Frontal cortex (tissue), 4 donors: Measurements from ENCODE around the gene MYF5. TPM values are rescaled to one million over a fixed set of nuclear protein-coding genes. Genes with fewer than 3 reads are reported as not detected.

ENCODE experiments used
- DNase-seq, 2 donors: peaks; one replicate each; pipeline ENCODE4 v3.0.0; 2012; ENCODE audit warnings: low spot score in 2 of 2
- FAIRE-seq: peaks from 2 replicates; lab custom pipeline; 2012; peaks lifted over from hg19 to GRCh38; lab: Jason Lieb, UNC
- total RNA-seq: library from RNA; depleted of rRNA; stranded (reverse); fragments of >200 nt; gene quantifications from one replicate; pipeline ENCODE4 v1.2.3, GENCODE V29; 2014
- donor health status: control.
- donor health status: control.
- donor health status: control.

The MYF5 gene
- total RNA-seq, 1 donor from 2014 or later, result not detected

DNA sequence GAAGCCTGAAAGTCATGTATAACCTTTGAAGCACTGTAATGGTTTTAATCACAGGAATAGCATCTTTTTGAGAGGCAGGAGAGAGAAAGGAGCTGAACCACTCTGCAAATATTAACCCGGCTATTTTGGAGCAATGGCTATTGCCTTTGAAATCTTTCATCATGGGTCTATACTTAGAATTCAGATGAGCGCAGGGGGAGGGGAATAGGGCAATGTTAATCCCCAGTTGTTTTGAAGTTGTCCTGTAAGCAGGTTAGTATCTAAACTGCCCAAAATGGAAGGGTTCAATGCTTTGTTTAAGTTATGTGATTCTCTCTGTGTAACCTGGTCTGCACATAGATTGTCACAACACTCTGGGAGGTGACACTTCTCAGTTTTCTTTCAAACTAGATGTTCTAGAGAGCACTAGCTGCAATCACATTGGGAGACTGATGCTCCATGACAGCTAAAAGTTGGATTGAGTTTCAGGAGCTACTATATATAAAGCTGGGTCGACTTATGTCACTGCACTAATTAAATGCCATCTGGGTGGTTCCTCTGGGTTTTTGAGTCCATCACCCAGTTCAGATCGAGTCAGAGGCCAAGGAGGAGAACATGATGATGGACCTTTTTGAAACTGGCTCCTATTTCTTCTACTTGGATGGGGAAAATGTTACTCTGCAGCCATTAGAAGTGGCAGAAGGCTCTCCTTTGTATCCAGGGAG is 9.4 kb upstream of the MYF5 start, which contains the start of gene MYF6:
MYF6 (plus strand) TSS at position 509 of the 704 bp plus-strand sequence; CDS start at position 595, 86 bp downstream.
- no peak for DNase-seq
- no peak for FAIRE-seq

- no peak for FAIRE-seq
- DNase-seq, result no peak
These were observed 8.9 kb upstream of the MYF5 start for GRCh38 chr12:80707830-80708258.

DNA sequence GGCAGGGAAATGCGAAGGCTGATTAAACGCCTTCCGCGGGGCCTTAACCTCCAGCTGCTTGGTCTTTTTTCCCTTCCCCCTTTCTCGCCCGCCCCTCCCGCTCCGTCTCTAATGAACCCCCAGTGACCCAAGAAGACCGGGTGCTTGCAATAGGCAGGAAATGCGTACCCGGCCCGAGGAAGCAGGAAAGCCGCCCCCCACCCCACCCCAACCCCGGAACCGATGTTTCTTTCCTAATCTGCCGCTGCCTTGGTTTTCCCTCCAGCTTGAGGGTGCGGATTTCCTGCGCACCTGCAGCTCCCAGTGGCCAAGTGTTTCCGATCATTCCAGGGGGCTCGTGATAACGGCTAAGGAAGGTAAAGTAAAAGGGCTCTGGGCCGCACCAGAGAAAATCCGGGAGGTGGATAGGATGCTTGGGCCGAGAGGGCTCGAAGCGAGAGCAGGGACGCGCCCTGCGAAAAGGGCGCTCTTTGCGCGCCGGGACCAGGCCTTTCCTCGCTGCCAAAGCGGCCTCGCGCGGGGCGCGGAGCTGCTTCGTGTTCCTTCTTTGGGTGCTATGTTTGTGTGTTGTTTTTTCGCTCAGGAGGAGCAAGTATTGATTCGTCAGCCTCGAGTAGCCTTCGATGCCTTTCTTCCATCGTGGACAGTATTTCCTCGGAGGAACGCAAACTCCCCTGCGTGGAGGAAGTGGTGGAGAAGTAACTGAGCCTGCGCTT is 8.3 kb upstream of the MYF5 start:
- FAIRE-seq (no peak), DNase-seq (no peak)

GRCh38 chr12:80708975-80709328 is 7.8 kb upstream of the MYF5 start:
- no peak for FAIRE-seq
- no peak for DNase-seq

DNA sequence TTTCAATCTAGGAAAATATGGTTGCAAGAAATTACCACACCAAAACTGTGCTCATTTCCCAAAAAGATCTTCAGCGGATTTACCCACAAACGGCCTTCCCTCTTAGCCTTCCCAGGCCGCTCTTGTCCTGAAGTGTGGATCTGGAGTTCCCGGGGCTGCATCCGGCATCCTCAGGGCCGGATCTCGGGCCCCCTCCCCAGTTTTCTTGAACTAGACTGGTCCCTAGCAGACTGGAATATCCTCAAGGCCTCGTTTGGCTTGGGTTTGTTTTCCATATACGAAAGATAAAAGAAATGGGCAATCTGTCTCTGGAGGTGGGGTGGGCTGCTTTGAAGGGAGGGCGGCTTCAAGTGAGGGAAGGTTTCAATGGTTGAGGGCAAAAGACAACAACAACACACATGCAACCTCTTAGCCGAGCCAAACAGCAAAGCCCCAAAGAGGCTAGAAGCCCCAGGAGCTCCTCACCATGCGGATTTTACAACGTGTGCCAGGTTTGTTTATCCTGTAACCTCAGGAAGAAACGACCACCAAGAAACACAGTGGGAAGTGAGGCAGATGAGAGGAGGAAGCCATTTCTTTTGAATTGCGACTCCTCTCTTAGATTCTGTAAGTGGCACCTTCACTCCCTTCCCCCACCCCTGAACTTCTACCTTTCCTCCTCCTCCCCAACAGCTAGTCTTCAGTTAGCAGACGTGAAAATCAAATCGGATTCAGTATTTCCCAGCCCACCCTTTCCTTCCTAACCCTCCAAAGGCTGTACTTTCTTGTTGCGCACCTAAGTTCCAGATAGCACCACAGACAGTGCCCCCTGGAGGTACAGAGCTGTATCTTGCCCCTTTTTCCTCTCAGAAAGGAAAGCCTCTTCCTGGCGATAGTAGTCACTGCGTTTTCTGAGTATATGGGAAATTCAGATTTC is 6.6 kb upstream of the MYF5 start:
- DNase-seq, result no peak
- FAIRE-seq, result no peak

DNA sequence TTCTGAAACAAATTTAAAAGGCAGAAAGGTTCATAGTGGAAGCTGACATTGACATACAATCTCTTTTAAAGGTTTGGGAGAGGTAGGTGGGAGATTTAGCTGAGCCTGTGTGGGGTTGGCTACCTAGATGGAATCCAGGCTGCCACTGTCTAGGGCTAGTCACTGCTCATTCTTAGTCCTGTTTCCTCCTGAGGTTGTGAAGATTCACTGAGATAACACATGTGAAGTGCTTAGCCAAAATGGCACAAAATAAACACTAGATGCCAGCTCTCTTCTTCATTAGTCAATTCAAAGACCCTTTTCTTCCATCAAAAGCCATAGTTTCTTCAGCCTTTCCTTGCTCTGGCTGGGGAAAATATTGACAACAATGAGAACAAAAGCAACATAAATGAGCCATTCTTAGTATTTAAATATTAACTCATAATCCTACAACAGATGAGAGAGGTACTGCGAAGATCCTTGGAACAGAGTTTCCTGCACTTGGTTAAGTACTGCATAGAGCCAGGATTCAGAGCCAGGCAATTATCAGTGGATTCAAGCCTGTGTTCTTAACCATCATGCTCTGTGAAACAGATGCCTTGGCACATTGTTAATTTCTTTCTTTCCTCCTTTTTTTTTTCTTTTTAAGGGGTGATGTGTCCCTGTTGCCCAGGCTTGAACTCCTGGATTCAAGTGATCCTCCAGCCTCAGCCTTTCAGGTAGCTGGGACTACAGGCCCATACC is 5.8 kb upstream of the MYF5 start:
- no peak for DNase-seq
- FAIRE-seq, result no peak

- no peak for DNase-seq
- no peak for FAIRE-seq
These were observed 4.8 kb upstream of the MYF5 start for GRCh38 chr12:80711866-80712265.

- FAIRE-seq, result no peak
- no peak for DNase-seq
These were observed 3.8 kb upstream of the MYF5 start for GRCh38 chr12:80712866-80713265.

GRCh38 chr12:80713419-80713818 is 3.3 kb upstream of the MYF5 start:
- DNase-seq (no peak), FAIRE-seq (no peak)

DNA sequence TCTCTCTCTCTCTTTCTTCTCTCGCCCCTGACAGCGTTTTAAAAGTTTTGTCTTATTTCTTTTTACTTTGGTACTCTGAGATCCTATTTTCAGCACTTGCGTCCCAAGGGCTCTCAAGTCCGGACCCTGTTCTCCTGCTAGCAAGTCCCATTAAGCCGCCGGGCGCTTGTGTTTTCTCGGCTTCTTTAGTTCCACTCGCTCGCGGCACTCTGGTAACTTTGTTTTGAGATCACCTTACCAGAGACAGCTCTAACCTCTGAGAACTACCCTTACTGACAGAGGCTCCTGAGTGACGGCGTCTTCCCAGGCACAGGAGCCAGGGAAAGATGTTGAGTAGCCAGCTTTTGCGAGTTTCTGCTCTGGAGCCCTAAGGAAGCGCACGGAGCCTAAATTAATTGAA is 2.7 kb upstream of the MYF5 start:
- FAIRE-seq, result no peak
- DNase-seq, result no peak

- DNase-seq (no peak), FAIRE-seq (no peak)
These were observed 1.9 kb upstream of the MYF5 start for GRCh38 chr12:80714846-80715245.

- no peak for DNase-seq
These were observed 931 bp upstream of the MYF5 start for GRCh38 chr12:80715713-80716249.

GRCh38 chr12:80717856-80718255 is 1.1 kb downstream of the MYF5 start:
- DNase-seq (no peak), FAIRE-seq (no peak)

More at GRCh38 chr12:80715713-80716249, 931 bp upstream of the MYF5 start:
- FAIRE-seq, result no peak

GRCh38 chr12:80720516-80720915 is 3.8 kb downstream of the MYF5 start:
- FAIRE-seq (no peak), DNase-seq (no peak)

- no peak for FAIRE-seq
- DNase-seq, result no peak
These were observed 4.6 kb downstream of the MYF5 start for GRCh38 chr12:80721326-80721725.

GRCh38 chr12:80745851-80746505 is 29.3 kb downstream of the MYF5 start:
- no peak for FAIRE-seq
- no peak for DNase-seq

- FAIRE-seq (no peak), DNase-seq (no peak)
These were observed 31.1 kb downstream of the MYF5 start for GRCh38 chr12:80747800-80748199.

- DNase-seq (no peak), FAIRE-seq (no peak)
These were observed 32.7 kb downstream of the MYF5 start for GRCh38 chr12:80749456-80749855.

GRCh38 chr12:80752464-80752863 is 35.8 kb downstream of the MYF5 start:
- FAIRE-seq (no peak), DNase-seq (no peak)
